IPS-18c (cell line): ENCODE measurements around the gene GCFC2.

Source experiments
- H3K4me3 ChIP-seq: 2 replicates; pipeline ENCODE4 v1.7.0; 2013; ENCODE audit warnings: low read depth, mild to moderate bottlenecking, low read length, moderate library complexity; ENCODE audit not compliant: insufficient read depth
- H3K9me3 ChIP-seq: one replicate; pipeline ENCODE4 v1.6.1; 2013; ENCODE audit warnings: mild to moderate bottlenecking, low read length, moderate library complexity; ENCODE audit not compliant: control insufficient read depth, insufficient read depth

Gene GCFC2

DNA sequence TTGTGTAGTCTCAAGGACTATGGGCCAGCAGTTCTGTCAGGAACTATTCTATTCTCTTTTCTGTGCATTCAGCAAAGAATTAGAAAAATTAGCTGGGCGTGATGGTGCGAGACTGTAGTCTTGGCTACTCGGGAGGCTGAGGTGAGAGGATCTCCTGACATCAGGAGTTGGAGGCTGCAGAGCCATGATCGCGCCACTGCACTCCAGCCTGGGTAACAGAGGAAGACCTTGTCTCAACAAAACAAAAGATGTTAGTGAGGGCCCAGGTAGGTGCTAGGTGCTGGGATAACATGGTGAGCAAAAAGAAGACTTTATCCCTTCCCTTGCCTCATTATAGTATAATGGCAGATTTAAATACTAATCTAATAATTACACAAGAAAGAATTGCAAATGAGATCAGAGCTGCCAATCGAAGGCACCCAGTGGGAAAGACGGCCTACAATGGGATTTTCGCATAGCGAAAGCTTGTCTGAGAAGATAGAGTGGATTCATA is 64.6 kb downstream of the GCFC2 start:
- no peaks in the 10 kb centered on the region for H3K9me3 ChIP-seq
- H3K4me3 ChIP-seq = peak overlapping the region; percentile 98

DNA sequence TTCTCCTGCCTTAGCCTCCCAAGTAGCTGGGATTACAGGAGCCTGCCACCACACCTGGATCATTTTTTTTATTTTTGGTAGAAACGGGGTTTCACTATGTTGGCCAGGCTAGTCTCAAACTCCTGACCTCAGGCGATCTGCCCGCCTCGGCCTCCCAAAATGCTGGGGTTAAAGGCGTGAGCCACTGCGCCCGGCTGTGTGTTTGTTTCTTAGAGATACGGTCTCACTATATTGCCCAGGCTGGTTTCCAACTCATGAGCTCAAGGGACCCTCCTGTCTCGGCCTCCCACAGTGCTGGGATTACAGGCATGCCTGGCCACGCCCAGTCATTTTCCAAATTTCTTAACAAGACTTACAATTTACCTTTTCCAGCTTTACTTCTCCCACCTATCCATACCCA is 65.1 kb downstream of the GCFC2 start:
- no peaks in the 10 kb centered on the region for H3K9me3 ChIP-seq
- no peak overlapping the region for H3K4me3 ChIP-seq

DNA sequence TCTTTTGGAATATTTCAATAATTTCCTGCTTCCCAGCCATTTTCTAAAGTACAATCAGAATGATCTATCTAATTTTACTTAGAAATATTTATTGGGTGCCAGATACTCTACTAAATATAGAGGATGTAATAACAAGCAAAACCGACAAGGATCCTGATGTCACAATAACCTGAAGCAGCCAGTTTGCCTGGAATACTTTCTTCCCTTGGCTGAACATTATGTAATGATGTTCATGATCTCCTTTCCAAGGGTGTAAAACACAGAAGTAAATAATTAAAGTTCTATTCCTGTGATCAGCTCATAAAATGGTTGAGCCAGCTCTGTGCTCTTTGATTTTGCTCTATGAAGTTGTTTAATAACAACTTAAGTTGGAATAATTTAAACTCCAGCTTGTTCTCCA is 66.7 kb downstream of the GCFC2 start:
- H3K9me3 ChIP-seq = no peaks in the 10 kb centered on the region
- no peak overlapping the region for H3K4me3 ChIP-seq

DNA sequence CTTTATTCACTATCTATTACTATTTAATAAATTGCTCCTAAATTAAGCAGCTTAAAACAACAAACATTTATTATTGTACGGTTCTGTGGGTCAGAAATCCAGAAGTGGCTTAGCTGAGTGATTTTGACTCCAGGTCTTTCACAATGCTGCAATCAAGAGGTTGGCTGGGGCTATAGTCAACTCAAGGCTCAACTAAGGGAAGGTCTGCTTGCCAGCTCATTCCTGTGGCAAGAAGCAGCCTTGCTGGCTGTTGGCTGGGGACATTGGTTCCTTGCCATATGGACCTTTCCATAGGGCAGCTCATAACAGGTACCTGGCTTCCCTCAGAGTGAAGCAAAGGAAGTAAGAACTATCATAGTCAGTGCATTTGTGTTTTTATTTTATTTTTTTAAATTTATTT is 69.1 kb downstream of the GCFC2 start:
- Histone ChIP-seq H3K9me3 (no peaks in the 10 kb centered on the region), H3K4me3 (no peak overlapping the region)

DNA sequence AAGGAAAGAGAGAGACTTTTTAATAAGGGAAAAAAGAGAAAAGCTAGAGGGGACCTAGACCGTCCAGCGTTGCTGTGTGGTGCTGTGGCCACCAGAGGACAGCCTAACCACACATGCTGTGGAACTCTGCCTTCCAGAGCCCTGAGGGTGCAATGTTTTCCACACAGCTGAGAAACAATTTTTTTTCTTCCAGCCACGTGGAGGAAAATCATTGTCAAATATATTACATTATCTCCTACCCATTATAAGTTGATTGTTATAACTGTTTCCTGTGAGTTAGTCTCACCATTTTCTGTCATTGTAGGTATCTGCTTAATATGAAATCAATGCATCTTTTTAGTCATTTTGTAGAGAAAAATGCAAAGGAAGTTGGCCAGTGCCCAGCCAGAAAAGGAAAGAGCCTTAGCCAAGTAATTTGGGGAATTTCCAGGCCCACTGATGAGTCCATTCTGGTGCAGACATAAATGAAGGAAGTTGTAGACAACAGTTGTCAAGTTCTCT is 70.0 kb downstream of the GCFC2 start:
- no peak overlapping the region for H3K4me3 ChIP-seq
- no peaks in the 10 kb centered on the region for H3K9me3 ChIP-seq

DNA sequence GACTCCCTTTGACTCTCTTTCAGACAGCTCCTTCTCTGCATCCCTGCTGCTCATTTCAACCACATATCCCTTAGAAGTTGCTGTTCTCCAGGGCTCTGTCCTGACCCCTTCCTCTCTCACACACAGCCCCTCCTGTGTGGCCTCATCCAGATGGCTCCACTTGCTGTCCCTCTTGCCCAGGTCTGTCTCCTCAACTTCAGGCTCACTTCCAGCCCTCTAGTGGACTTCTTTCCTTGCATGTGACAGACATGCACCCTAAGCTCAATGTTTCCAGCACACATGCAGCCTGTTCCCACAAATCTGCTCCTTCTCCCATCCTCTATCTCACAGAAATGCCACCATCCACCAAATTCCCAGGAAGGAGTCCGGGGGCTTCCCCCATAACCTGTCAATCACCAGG is 73.1 kb downstream of the GCFC2 start:
- Histone ChIP-seq H3K9me3 (no peaks in the 10 kb centered on the region), H3K4me3 (no peak overlapping the region)

DNA sequence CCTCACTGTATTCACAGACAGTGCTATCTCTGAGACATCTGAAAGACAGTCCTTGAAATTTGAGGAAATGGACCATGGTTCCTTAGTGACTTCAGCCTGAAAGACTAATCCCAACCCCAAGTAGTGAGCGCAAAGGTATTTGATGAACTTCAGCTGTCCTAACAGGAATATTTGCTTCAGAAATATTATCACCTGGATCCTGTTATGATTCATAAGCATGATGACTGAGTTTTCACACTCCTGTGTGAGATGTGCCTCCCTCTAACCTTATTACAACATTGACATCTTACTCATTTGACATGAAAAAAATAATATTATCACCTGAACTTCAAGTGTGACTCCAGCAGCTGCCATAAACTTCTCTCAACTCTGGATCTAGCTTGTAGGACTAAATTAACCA is 75.8 kb downstream of the GCFC2 start:
- H3K9me3 ChIP-seq = no peaks in the 10 kb centered on the region
- no peak overlapping the region for H3K4me3 ChIP-seq

DNA sequence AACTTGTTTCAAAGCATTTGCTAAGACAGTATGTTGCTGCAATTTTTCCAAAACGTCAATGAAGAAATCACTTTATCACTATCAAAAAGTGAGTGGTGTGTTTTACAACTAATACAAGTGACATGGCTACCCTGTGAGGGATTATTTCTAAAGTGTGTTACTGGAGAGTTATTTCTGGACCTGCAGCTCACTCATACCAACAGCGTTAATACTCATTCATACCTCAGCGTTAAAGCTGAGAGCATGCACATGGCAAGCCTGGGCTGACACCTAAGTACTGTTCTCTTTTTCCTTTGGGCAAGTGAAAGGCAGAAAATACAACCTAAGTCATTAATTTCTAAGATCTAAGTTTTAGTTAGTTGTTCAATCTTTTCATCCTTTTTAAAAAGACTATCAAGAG is 77.1 kb downstream of the GCFC2 start:
- no peaks in the 10 kb centered on the region for H3K9me3 ChIP-seq
- no peak overlapping the region for H3K4me3 ChIP-seq

DNA sequence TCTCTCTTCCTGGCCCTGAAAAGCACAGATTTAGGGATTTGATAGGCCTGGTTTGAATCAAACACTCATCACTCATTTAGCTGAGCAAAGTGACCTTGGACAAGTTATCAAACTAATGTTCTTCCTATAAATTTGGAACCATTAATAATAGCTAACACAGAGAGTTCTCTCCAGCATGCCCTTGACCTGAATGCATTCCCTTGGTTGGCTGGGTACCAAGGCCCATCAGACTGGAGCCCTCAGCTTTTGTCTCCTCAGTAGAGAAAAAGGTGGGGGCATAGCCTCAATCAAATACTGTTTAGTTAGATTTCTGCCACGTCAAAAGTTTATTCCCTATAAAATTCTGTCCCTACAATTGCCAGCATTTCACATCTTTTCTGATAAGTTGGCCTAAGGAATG is 77.9 kb downstream of the GCFC2 start:
- Histone ChIP-seq H3K4me3 (no peak overlapping the region), H3K9me3 (no peaks in the 10 kb centered on the region)

DNA sequence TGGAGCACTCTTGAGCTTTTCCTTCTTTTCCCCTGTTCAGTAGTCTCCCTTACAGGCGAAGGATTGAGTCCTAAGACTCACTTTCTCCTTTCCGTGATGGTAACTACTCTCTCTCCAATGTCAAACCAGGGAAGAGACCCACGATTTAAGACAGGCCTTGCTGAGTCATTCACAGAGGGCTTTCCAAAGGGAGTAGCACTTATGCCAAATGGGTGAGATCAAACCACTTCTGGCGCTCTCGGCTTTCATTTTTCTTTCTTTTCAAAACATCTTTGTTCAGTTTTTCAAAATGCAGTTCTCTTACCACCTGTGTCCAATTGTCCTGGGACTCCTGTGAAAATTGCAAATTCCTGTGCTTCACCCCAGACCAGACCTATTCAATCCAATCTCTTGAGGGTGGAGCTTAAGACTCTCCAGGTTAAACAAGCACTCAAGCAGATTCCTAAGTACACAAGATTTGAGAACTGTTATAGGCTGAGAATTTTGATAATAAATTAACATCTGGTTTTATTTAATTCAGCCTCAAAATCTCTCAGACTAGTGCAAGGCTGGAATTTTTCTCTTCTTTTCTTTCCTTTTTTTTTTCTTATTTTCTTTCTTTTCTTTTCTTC is 78.5 kb downstream of the GCFC2 start:
- H3K4me3 ChIP-seq = no peak overlapping the region
- no peaks in the 10 kb centered on the region for H3K9me3 ChIP-seq

DNA sequence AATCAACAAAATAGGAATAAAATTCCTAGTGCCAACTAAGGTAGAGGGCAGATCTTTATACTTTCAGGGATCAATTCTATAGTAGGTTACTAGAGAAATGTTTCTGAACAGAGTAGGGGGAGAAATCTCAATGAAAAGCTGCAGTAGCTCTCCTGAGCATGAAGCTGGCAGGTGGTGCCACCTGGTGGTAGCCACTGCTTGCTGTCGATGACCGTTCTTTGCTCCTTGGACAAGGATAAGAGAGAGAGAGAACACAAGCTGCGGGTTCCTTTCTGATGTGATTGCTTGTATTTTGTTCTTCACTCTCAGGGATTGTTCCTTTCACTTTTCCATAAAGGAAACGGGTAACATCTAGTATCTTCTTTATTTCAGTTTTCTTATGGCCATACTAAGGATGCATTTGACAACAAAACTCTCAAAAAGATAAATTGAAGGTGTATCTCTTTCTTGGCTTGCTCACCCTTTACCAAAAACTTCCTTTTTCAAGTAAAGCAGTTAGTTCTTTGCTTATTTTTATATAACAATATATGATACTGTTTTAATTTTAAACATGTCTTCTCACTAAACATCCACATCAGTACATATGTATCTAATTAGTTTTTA is 82.7 kb downstream of the GCFC2 start:
- Histone ChIP-seq H3K4me3 (no peak overlapping the region), H3K9me3 (no peaks in the 10 kb centered on the region)

DNA sequence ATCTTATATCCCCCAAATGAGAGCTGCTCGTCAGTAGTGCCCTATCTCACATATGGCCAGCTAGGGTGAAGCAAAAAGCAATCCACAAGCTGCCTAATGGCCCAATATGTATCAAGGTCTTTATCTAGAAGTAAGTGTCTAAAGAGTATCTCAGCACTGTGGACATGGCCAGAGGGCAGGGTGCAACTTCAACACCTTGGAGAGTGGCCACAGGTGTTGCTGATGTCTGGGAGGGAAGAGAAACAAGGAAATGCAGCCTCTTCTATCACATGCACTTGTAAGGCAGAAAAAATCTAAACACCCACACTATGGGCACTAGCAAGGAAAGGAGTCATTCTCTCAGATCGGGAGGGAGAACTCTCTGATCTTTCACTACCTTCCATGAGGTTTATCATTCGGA is 87.8 kb downstream of the GCFC2 start:
- Histone ChIP-seq H3K9me3 (no peaks in the 10 kb centered on the region), H3K4me3 (no peak overlapping the region)

DNA sequence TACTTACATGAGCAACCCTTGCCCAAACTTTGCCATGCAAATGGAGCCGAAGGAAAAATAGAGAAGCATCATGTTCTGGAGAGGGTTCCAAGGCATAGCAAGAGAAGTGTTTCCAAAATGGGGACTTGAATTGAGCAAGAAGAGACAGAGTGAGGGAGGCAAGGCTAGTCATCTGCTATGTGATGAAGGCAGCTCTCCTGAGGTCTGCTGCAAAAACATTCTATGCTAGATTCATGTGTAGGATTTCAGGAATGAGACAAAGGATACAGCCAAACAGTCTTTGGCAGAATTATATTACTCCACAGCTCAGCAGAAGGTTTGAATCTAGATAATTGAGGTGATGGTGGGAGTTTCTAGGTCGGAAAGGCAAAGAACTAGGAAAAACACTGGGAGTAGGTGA is 88.2 kb downstream of the GCFC2 start:
- Histone ChIP-seq H3K4me3 (no peak overlapping the region), H3K9me3 (no peaks in the 10 kb centered on the region)

DNA sequence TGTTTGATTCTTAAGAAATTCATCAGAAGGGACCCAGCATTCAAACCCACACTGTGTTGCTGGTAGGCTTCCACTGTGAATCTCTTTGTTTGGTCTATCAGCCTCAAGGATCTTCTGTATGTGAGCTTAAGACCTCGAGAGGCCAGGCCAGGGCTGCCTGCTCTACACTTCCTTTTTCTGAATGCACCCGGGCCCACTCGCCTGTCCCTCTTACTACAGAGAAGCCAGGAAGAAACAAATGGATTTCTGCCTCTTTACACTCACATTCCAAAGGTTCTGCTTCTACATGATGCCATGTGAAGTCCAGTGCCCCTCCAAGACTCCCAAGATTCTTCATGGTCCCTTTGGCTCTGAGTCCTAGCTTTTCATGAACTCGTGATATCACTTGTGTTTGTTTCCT is 89.5 kb downstream of the GCFC2 start:
- Histone ChIP-seq H3K4me3 (no peak overlapping the region), H3K9me3 (no peaks in the 10 kb centered on the region)

DNA sequence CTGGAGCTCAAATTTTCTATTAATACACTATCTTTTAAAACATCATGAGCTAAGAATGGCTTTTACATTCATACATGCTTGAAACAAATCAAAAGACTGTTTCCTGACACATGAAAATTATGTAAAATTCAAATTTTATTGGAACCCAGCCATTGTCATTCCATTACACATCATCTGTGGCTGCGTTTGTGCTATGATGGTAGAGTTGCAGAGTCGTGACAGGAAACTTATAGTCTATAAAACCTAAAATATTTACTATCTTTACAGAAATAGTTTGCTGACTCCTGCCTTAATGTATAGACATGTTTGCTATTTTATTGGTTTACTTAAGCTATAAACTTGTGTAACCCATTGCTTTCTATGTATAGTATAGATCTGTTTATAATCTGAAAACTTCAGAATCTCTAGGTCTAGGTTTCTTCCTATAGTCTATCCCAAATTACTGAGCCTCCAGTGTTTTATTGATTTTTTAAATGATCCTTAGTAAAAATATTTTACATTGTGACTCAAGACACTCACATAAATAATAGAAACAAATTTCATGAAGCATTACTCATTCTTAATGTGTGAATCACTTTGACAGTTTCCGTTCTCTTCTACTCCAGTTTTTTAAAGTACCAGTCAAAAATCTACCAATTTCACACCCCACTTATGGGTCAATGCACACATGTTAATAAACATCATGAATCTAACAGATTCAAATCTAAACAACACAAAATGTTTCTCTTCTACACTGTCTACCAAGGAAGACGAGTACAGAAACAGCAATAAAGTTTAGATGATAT is 90.6 kb downstream of the GCFC2 start:
- Histone ChIP-seq H3K9me3 (no peaks in the 10 kb centered on the region), H3K4me3 (no peak overlapping the region)

DNA sequence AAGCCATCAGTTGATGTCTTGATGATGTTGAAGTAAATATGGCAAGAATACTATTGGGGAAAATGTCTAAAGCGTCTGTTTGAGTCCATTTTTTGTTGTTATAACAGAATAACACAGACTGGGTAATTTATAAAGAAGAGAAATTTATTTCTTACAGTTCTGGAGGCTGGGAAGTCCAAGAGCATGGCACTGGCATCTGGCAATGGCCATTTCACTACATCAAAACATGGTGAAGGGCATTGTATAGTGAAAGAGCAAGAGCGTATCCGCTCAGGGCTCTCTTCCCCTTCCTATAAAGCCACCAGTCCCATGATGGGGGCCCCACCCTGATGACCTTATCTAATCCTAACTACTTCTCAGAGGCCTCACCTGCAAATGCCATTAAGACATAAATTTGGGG is 93.8 kb downstream of the GCFC2 start:
- H3K4me3 ChIP-seq = no peak overlapping the region
- H3K9me3 ChIP-seq = no peaks in the 10 kb centered on the region

DNA sequence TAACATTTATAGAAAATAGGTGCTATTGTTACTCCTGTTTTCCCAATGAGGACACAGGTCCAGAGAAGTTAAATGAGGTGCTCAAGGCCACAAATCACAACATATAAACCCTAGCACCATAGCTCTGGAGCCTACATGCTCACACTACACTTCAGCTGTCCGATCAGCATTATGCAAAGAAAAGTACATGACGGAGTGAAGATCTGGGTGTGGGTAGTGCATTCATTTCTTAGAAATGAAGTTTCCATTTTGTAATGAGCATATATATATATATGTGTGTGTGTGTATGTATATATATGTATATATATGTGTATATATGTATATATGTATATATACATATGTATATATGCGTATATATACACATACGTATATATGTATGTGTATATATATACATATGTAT is 94.3 kb downstream of the GCFC2 start:
- H3K4me3 ChIP-seq = no peak overlapping the region
- H3K9me3 ChIP-seq = no peaks in the 10 kb centered on the region

DNA sequence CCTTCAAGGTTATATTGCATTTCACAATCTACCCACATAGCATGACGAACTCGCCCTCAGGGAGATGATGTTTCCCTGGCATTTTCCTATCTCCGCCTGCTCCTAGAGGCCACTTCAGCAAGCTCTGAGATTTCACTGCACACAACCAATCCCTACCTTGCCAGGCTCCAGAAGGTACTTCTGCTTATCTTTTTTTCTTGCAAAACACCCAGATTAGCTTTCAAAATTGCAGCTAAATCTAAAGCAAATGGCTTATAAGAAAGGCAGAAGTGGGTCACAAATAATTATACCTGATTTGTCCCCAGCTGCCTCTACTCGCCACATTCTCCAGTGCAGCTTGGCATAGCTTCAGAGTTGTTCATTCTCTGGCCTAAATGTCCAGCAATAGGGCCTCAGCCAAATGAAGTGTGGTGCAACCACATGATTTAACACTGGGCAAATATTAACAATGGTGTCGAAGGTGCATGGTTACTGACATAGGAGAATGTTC is 96.5 kb downstream of the GCFC2 start:
- Histone ChIP-seq H3K4me3 (no peak overlapping the region), H3K9me3 (no peaks in the 10 kb centered on the region)
